Measurements from ENCODE around the gene EHHADH.

The EHHADH gene

GRCh38 chr3:185199206-185199605 lies 54.6 kb downstream of the EHHADH start:
- TF ChIP-seq GATA1 (IDR thresholded peaks at IDR 0.05; ENCODE audit: low read depth, low read length) (no peak), POLR2A (IDR thresholded peaks at IDR 0.05; ENCODE audit: low read length) (no peak)
- no peak for DNase-seq

- TF ChIP-seq GATA1 (IDR thresholded peaks at IDR 0.05; ENCODE audit: low read depth, low read length) (no peak), POLR2A (IDR thresholded peaks at IDR 0.05; ENCODE audit: low read length) (no peak)
- no peak for DNase-seq
Observed at GRCh38 chr3:185197068-185197467, 56.8 kb downstream of the EHHADH start.

- no peak for DNase-seq
- no peak for TF ChIP-seq GATA1 (IDR thresholded peaks at IDR 0.05; ENCODE audit: low read depth, low read length)
- no peak for TF ChIP-seq POLR2A (IDR thresholded peaks at IDR 0.05; ENCODE audit: low read length)
Observed at GRCh38 chr3:185195652-185196051, 58.2 kb downstream of the EHHADH start.

- no peak for TF ChIP-seq POLR2A (IDR thresholded peaks at IDR 0.05; ENCODE audit: low read length)
- no peak for TF ChIP-seq GATA1 (IDR thresholded peaks at IDR 0.05; ENCODE audit: low read depth, low read length)
- no peak for DNase-seq
Observed at GRCh38 chr3:185188816-185189215, 65.0 kb downstream of the EHHADH start.

GRCh38 chr3:185187391-185187790 lies 66.5 kb downstream of the EHHADH start:
- DNase-seq = no peak
- TF ChIP-seq POLR2A (IDR thresholded peaks at IDR 0.05; ENCODE audit: low read length) (no peak), GATA1 (IDR thresholded peaks at IDR 0.05; ENCODE audit: low read depth, low read length) (no peak)

GRCh38 chr3:185176750-185177359 lies 77.0 kb downstream of the EHHADH start:
- TF ChIP-seq POLR2A (IDR thresholded peaks at IDR 0.05; ENCODE audit: low read length) (no peak), GATA1 (IDR thresholded peaks at IDR 0.05; ENCODE audit: low read depth, low read length) (no peak)
- peak; percentile 43 to 68 for DNase-seq

- DNase-seq = peak; percentile 75 to 86
Observed at GRCh38 chr3:185175370-185175987, 78.4 kb downstream of the EHHADH start.

GRCh38 chr3:185172086-185173049 lies 81.5 kb downstream of the EHHADH start:
- DNase-seq = no peak
- TF ChIP-seq POLR2A (IDR thresholded peaks at IDR 0.05; ENCODE audit: low read length) (no peak), GATA1 (IDR thresholded peaks at IDR 0.05; ENCODE audit: low read depth, low read length) (no peak)

More at GRCh38 chr3:185175370-185175987, 78.4 kb downstream of the EHHADH start:
- TF ChIP-seq GATA1 (IDR thresholded peaks at IDR 0.05; ENCODE audit: low read depth, low read length) (no peak), POLR2A (IDR thresholded peaks at IDR 0.05; ENCODE audit: low read length) (peak; percentile 32)

GRCh38 chr3:185164428-185165217 lies 89.2 kb downstream of the EHHADH start:
- no peak for DNase-seq
- TF ChIP-seq POLR2A (IDR thresholded peaks at IDR 0.05; ENCODE audit: low read length) (no peak), GATA1 (IDR thresholded peaks at IDR 0.05; ENCODE audit: low read depth, low read length) (no peak)

GRCh38 chr3:185162634-185163033 lies 91.2 kb downstream of the EHHADH start:
- no peak for TF ChIP-seq POLR2A (IDR thresholded peaks at IDR 0.05; ENCODE audit: low read length)
- no peak for TF ChIP-seq GATA1 (IDR thresholded peaks at IDR 0.05; ENCODE audit: low read depth, low read length)

GRCh38 chr3:185161761-185162160 lies 92.1 kb downstream of the EHHADH start:
- no peak for TF ChIP-seq POLR2A (IDR thresholded peaks at IDR 0.05; ENCODE audit: low read length)
- no peak for TF ChIP-seq GATA1 (IDR thresholded peaks at IDR 0.05; ENCODE audit: low read depth, low read length)
- DNase-seq = no peak

More at GRCh38 chr3:185162634-185163033, 91.2 kb downstream of the EHHADH start:
- DNase-seq = no peak

GRCh38 chr3:185157347-185157746 lies 96.5 kb downstream of the EHHADH start:
- TF ChIP-seq GATA1 (IDR thresholded peaks at IDR 0.05; ENCODE audit: low read depth, low read length) (no peak), POLR2A (IDR thresholded peaks at IDR 0.05; ENCODE audit: low read length) (no peak)
- no peak for DNase-seq

- no peak for DNase-seq
- no peak for TF ChIP-seq GATA1 (IDR thresholded peaks at IDR 0.05; ENCODE audit: low read depth, low read length)
- no peak for TF ChIP-seq POLR2A (IDR thresholded peaks at IDR 0.05; ENCODE audit: low read length)
Observed at GRCh38 chr3:185155678-185156077, 98.2 kb downstream of the EHHADH start.
